H1 (cell line): ENCODE measurements around the gene CISTR. TPM values are rescaled to one million over a fixed set of nuclear protein-coding genes. Genes with fewer than 3 reads are reported as not detected.
"Not testable (repeated sequence)": the region's sequence is repeated elsewhere in the genome, so short reads cannot be mapped to it uniquely, and the experiment has no call there.

ENCODE experiments used
- CTCF ChIA-PET: fragments of 300-600 bp; sonication (Branson Sonifier 250); formaldehyde crosslinking; loops from one replicate; lab custom pipeline; 2021; ENCODE audit not compliant: partially characterized antibody; lab: Charles Lee
- POLR2A ChIA-PET: fragments of 300-600 bp; sonication (Branson Sonifier 250); formaldehyde crosslinking; loops from one replicate; lab custom pipeline; 2021; ENCODE audit warnings: inconsistent platforms; ENCODE audit not compliant: partially characterized antibody; lab: Charles Lee
- DNase-seq, 2 experiments: peaks; one replicate each; pipeline versions ENCODE4 v3.0.0 to v3.0.0-alpha.2; 2010 to 2022; ENCODE audit warnings: low spot score in 2 of 2, low read depth in 1 of 2, mixed read lengths in 1 of 2
- FAIRE-seq: peaks from 2 replicates; lab custom pipeline; 2011; peaks lifted over from hg19 to GRCh38; lab: Jason Lieb, UNC
- H2AFZ ChIP-seq: 2 replicates; pipeline ENCODE4 v1.8.1; 2012; ENCODE audit warnings: low read length, inconsistent platforms
- H2AK5ac ChIP-seq: 2 replicates; pipeline ENCODE4 v1.6.1; 2013; ENCODE audit warnings: low read depth, low read length
- H2BK120ac ChIP-seq: replicated peaks from 2 replicates; pipeline ENCODE3; 2013; ENCODE audit warnings: low read depth, low read length, inconsistent platforms
- H2BK12ac ChIP-seq: 2 replicates; pipeline ENCODE4 v1.6.1; 2013; ENCODE audit warnings: low read depth, low read length
- H2BK15ac ChIP-seq: 2 replicates; pipeline ENCODE4 v1.6.1; 2013; ENCODE audit warnings: low read length
- H2BK20ac ChIP-seq: 2 replicates; pipeline ENCODE4 v1.6.1; 2013; ENCODE audit warnings: low read length
- H2BK5ac ChIP-seq: 2 replicates; pipeline ENCODE4 v1.6.1; 2013; ENCODE audit warnings: low read depth, low read length
- H3K14ac ChIP-seq: 2 replicates; pipeline ENCODE4 v1.6.1; 2013; ENCODE audit warnings: inconsistent platforms; ENCODE audit not compliant: insufficient read length
- H3K18ac ChIP-seq: 2 replicates; pipeline ENCODE4 v1.6.1; 2013; ENCODE audit warnings: low read length; ENCODE audit errors: extremely low read depth
- H3K23ac ChIP-seq: 2 replicates; pipeline ENCODE4 v1.6.1; 2013; ENCODE audit warnings: inconsistent platforms; ENCODE audit not compliant: insufficient read length
- H3K23me2 ChIP-seq: 2 replicates; pipeline ENCODE4 v1.6.1; 2013; ENCODE audit warnings: low read depth, low read length
- H3K27ac ChIP-seq: 2 replicates; pipeline ENCODE4 v1.6.1; 2011; ENCODE audit warnings: low read depth, low read length, inconsistent platforms
- H3K27me3 ChIP-seq, 4 experiments: replicated peaks in 1 of 4; 1 replicate in 1 of 4; 2 replicates in 3 of 4; pipeline versions ENCODE4 v1.6.1 to v1.8.1; 2011 to 2013; ENCODE audit warnings: low read length in 3 of 4, mild to moderate bottlenecking in 3 of 4, inconsistent platforms in 2 of 4, mixed read lengths in 2 of 4, moderate library complexity in 1 of 4; ENCODE audit not compliant: control insufficient read depth in 3 of 4, insufficient read depth in 3 of 4; ENCODE audit errors: extremely low read depth in 1 of 4
- H3K36me3 ChIP-seq, 4 experiments: 2 replicates each; pipeline versions ENCODE4 v1.6.1 to v1.8.1; 2011 to 2013; ENCODE audit warnings: mild to moderate bottlenecking in 4 of 4, low read length in 3 of 4, moderate library complexity in 2 of 4, control low read depth in 1 of 4, inconsistent platforms in 1 of 4; ENCODE audit not compliant: insufficient read depth in 4 of 4, control insufficient read depth in 2 of 4
- H3K4ac ChIP-seq: replicated peaks from 2 replicates; pipeline ENCODE3; 2013; ENCODE audit warnings: low read length, low read depth, mixed read lengths, inconsistent platforms; ENCODE audit not compliant: insufficient read length
- H3K4me1 ChIP-seq, 4 experiments: replicated peaks in 1 of 4; 1 replicate in 1 of 4; 2 replicates in 3 of 4; pipeline versions ENCODE4 v1.6.1 to v1.8.1; 2011 to 2013; ENCODE audit warnings: low read length in 3 of 4, inconsistent platforms in 2 of 4, mixed read lengths in 1 of 4; ENCODE audit not compliant: insufficient read depth in 4 of 4, control insufficient read depth in 3 of 4
- H3K4me2 ChIP-seq, 2 experiments: 2 replicates each; pipeline versions ENCODE4 v1.6.1 to v1.8.1; 2011 to 2013; ENCODE audit warnings: low read depth in 2 of 2, low read length in 2 of 2, control low read depth in 1 of 2, inconsistent platforms in 1 of 2, mild to moderate bottlenecking in 1 of 2; ENCODE audit not compliant: insufficient read depth in 1 of 2
- H3K4me3 ChIP-seq, 4 experiments: fragments of 200-600, 300-600 bp in 1 of 4; sonication (generic), shearing (Covaris generic), sonication (Bioruptor Twin) in 1 of 4; 2 replicates each; pipeline versions ENCODE4 v1.5.1 to v1.8.1; 2011 to 2016; ENCODE audit warnings: low read length in 4 of 4, low read depth in 3 of 4, control low read depth in 2 of 4, inconsistent platforms in 2 of 4, mild to moderate bottlenecking in 2 of 4, mixed read lengths in 1 of 4, moderate library complexity in 1 of 4; ENCODE audit not compliant: insufficient read depth in 2 of 4; ENCODE audit errors: extremely low read depth in 1 of 4
- H3K56ac ChIP-seq: replicated peaks from 2 replicates; pipeline ENCODE3; 2013; ENCODE audit warnings: low read depth, mild to moderate bottlenecking, mixed read lengths, low read length, inconsistent platforms; ENCODE audit not compliant: insufficient read length
- H3K79me1 ChIP-seq: 2 replicates; pipeline ENCODE4 v1.6.1; 2013; ENCODE audit warnings: low read depth, low read length, control low read depth
- H3K79me2 ChIP-seq, 2 experiments: 2 replicates each; pipeline versions ENCODE4 v1.6.1 to v1.8.1; 2012 to 2013; ENCODE audit warnings: low read length in 2 of 2, mild to moderate bottlenecking in 2 of 2, inconsistent platforms in 1 of 2; ENCODE audit not compliant: insufficient read depth in 2 of 2, control insufficient read depth in 1 of 2
- H3K9ac ChIP-seq, 4 experiments: replicated peaks in 1 of 4; 1 replicate in 1 of 4; 2 replicates in 3 of 4; pipeline versions ENCODE4 v1.6.1 to v1.8.1; 2011 to 2013; ENCODE audit warnings: low read depth in 3 of 4, low read length in 3 of 4, control low read depth in 2 of 4, mild to moderate bottlenecking in 2 of 4, moderate library complexity in 2 of 4, inconsistent platforms in 1 of 4; ENCODE audit errors: extremely low read depth in 1 of 4
- H3K9me3 ChIP-seq, 2 experiments: 2 replicates each; pipeline versions ENCODE4 v1.6.1 to v1.8.1; 2012 to 2013; ENCODE audit warnings: mild to moderate bottlenecking in 2 of 2, moderate library complexity in 2 of 2, control low read depth in 1 of 2, inconsistent platforms in 1 of 2, low read depth in 1 of 2, low read length in 1 of 2, mixed read lengths in 1 of 2; ENCODE audit not compliant: insufficient read depth in 2 of 2
- H4K20me1 ChIP-seq, 2 experiments: replicated peaks in 1 of 2; 2 replicates each; pipeline versions ENCODE3 to v1.8.1; 2011 to 2013; ENCODE audit warnings: inconsistent platforms in 2 of 2, low read length in 2 of 2, mild to moderate bottlenecking in 1 of 2; ENCODE audit not compliant: insufficient read depth in 2 of 2, control insufficient read depth in 1 of 2
- H4K5ac ChIP-seq: 2 replicates; pipeline ENCODE4 v1.6.1; 2013; ENCODE audit warnings: low read length, low read depth, mixed read lengths, inconsistent platforms; ENCODE audit not compliant: insufficient read length
- H4K8ac ChIP-seq: 2 replicates; pipeline ENCODE4 v1.8.0; 2013; ENCODE audit warnings: mild to moderate bottlenecking, moderate library complexity, low read length, inconsistent platforms; ENCODE audit not compliant: insufficient read depth; ENCODE audit errors: extremely low read depth
- H4K91ac ChIP-seq: replicated peaks from 2 replicates; pipeline ENCODE3; 2013; ENCODE audit warnings: low read length, mixed read lengths, inconsistent platforms; ENCODE audit not compliant: insufficient read length
- WGBS, 2 experiments: shearing (Covaris generic) in 1 of 2; methylation state at CpG; one replicate each; pipeline versions ENCODE4 v1.1.6 to v1.1.7; 2013 to 2015; ENCODE audit warnings: low lambda C conversion rate in 2 of 2, mixed read lengths in 2 of 2, inconsistent platforms in 1 of 2, low coverage in 1 of 2, missing lambda C conversion rate in 1 of 2; ENCODE audit not compliant: insufficient replicate concordance in 2 of 2, insufficient coverage in 1 of 2, insufficient read length in 1 of 2; ENCODE audit errors: extremely low coverage in 1 of 2, missing lambda C conversion rate in 1 of 2; 5-methylcytosine and 5-hydroxymethylcytosine counted together
- polyA plus RNA-seq, 7 experiments: library from polyadenylated mRNA; depleted of rRNA in 3 of 7; stranded (reverse) in 5 of 7; unstranded in 2 of 7; fragments of >200 nt in 5 of 7; fragments of 200-250 nt in 2 of 7; gene quantifications; 1 replicate in 5 of 7; 2 replicates in 1 of 7; 4 replicates in 1 of 7; pipeline versions ENCODE4 v1.2.1 to v1.2.3, GENCODE V29; 2011 to 2013; ENCODE audit warnings: missing spikeins in 2 of 7, mixed read lengths in 2 of 7
- total RNA-seq: library from RNA; stranded (reverse); fragmentation: NEBNext Ultra II Directional; extraction: Animal tissue kit (Norgen Biotek cat#: 25700); gene quantifications from 2 replicates; pipeline ENCODE4 v1.2.1, GENCODE V29; 2021

The CISTR gene
- total and polyA plus RNA-seq, 2 of the 8 experiments (the other 6 are each of a cell fraction or from before 2014, with no cell fraction given), result not detected

DNA sequence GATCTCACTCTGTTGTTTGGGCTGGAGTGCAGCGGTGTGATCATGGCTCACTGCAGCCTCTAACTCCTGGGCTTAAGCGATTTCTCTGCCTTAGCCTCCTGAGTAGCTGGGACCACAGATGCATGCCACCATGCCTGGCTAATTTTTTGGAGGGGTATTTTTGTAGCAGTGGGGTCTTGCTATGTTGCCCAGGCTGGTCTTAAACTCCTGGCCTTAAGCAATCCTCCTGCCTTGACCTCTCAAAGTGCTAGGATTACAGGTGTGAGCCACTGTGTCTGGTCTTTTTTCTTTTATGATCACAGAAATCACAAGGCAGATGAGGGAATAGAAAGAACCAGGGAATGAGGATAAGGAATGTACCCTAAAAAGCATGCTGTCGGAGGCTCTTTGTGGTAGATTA lies 11.0 kb upstream of the CISTR start:
- H3K4me3 ChIP-seq, H3K79me2 ChIP-seq, H3K4me2 ChIP-seq, H4K5ac ChIP-seq, H4K8ac ChIP-seq, H3K18ac ChIP-seq, H3K36me3 ChIP-seq, H3K79me1 ChIP-seq, DNase-seq, H2AK5ac ChIP-seq, H2BK5ac ChIP-seq, H2BK15ac ChIP-seq, H4K20me1 ChIP-seq, H3K4me1 ChIP-seq, H2AFZ ChIP-seq, H2BK120ac ChIP-seq, POLR2A ChIA-PET, H3K9me3 ChIP-seq, H3K23ac ChIP-seq, H3K27ac ChIP-seq, H3K9ac ChIP-seq, H2BK12ac ChIP-seq, H3K23me2 ChIP-seq, H3K56ac ChIP-seq, FAIRE-seq, H2BK20ac ChIP-seq, H3K14ac ChIP-seq, H3K4ac ChIP-seq, H4K91ac ChIP-seq: not testable (repeated sequence)
- CTCF ChIA-PET, result interaction anchor here (0.9 to 1.6 kb wide), 3 partner anchors 8 to 222 kb away, joined by 3 to 5 read pairs (median 4); partner anchors contain the start of gene HOXC10
- H3K27me3 ChIP-seq, result peaks cover 0 to 29% (median 10%) of the 10 kb centered on the region in 4 experiments; a peak in 5 of 7 replicates
- WGBS, 2 experiments, result 91% methylated on average over 3 of the region's 3 CpGs; no CpG with 5 or more reads in 1 of the 2 experiments
